ENCODE measurements around the gene ANKS1B. TPM values are rescaled to one million over a fixed set of nuclear protein-coding genes. Genes with fewer than 3 reads are reported as not detected.

ANKS1B gene
- total RNA-seq, 1 donor = not detected

GRCh38 chr12:99495799-99496198 is 488.9 kb downstream of the ANKS1B start:
- DNase-seq (ENCODE audit: low read depth in 2 of 3, low spot score in 2 of 3) = no peak

- DNase-seq (ENCODE audit: low read depth in 2 of 3, low spot score in 2 of 3) = no peak
Measured at GRCh38 chr12:99493197-99493596, 491.5 kb downstream of the ANKS1B start.

- DNase-seq (ENCODE audit: low read depth in 2 of 3, low spot score in 2 of 3) = no peak
Measured at GRCh38 chr12:99486277-99486676, 498.5 kb downstream of the ANKS1B start.

GRCh38 chr12:99479149-99479548 is 505.6 kb downstream of the ANKS1B start:
- no peak for DNase-seq (ENCODE audit: low read depth in 2 of 3, low spot score in 2 of 3)

GRCh38 chr12:99476956-99477355 is 507.8 kb downstream of the ANKS1B start:
- DNase-seq (ENCODE audit: low read depth in 2 of 3, low spot score in 2 of 3) = no peak

GRCh38 chr12:99455350-99456035 is 529.2 kb downstream of the ANKS1B start:
- no peak for DNase-seq (ENCODE audit: low read depth in 2 of 3, low spot score in 2 of 3)

GRCh38 chr12:99454539-99455172 is 530.1 kb downstream of the ANKS1B start:
- no peak for DNase-seq (ENCODE audit: low read depth in 2 of 3, low spot score in 2 of 3)

- no peak for DNase-seq (ENCODE audit: low read depth in 2 of 3, low spot score in 2 of 3)
Measured at GRCh38 chr12:99453836-99454538, 530.7 kb downstream of the ANKS1B start.

- no peak for DNase-seq (ENCODE audit: low read depth in 2 of 3, low spot score in 2 of 3)
Measured at GRCh38 chr12:99450036-99450630, 534.6 kb downstream of the ANKS1B start.

GRCh38 chr12:99444859-99445316 is 539.8 kb downstream of the ANKS1B start:
- DNase-seq (ENCODE audit: low read depth in 2 of 3, low spot score in 2 of 3) = no peak

GRCh38 chr12:99442758-99443157 is 542.0 kb downstream of the ANKS1B start:
- no peak for DNase-seq (ENCODE audit: low read depth in 2 of 3, low spot score in 2 of 3)

- DNase-seq (ENCODE audit: low read depth in 2 of 3, low spot score in 2 of 3) = no peak
Measured at GRCh38 chr12:99439399-99439798, 545.3 kb downstream of the ANKS1B start.

- DNase-seq (ENCODE audit: low read depth in 2 of 3, low spot score in 2 of 3) = no peak
Measured at GRCh38 chr12:99436584-99436983, 548.2 kb downstream of the ANKS1B start.

GRCh38 chr12:99435095-99435791 is 549.5 kb downstream of the ANKS1B start:
- no peak for DNase-seq (ENCODE audit: low read depth in 2 of 3, low spot score in 2 of 3)

- no peak for DNase-seq (ENCODE audit: low read depth in 2 of 3, low spot score in 2 of 3)
Measured at GRCh38 chr12:99433155-99433554, 551.6 kb downstream of the ANKS1B start.

GRCh38 chr12:99431203-99431602 is 553.5 kb downstream of the ANKS1B start:
- no peak for DNase-seq (ENCODE audit: low read depth in 2 of 3, low spot score in 2 of 3)

- DNase-seq (ENCODE audit: low read depth in 2 of 3, low spot score in 2 of 3) = no peak
Measured at GRCh38 chr12:99427104-99427503, 557.6 kb downstream of the ANKS1B start.

- DNase-seq (ENCODE audit: low read depth in 2 of 3, low spot score in 2 of 3) = no peak
Measured at GRCh38 chr12:99418379-99418778, 566.4 kb downstream of the ANKS1B start.

- no peak for DNase-seq (ENCODE audit: low read depth in 2 of 3, low spot score in 2 of 3)
Measured at GRCh38 chr12:99413751-99414150, 571.0 kb downstream of the ANKS1B start.

- DNase-seq (ENCODE audit: low read depth in 2 of 3, low spot score in 2 of 3) = no peak
Measured at GRCh38 chr12:99393763-99394162, 591.0 kb downstream of the ANKS1B start.
